Measurements from ENCODE around the gene ARHGAP26. TPM values are rescaled to one million over a fixed set of nuclear protein-coding genes. Genes with fewer than 3 reads are reported as not detected.

The ARHGAP26 gene
- total RNA-seq, 1 experiment from 2014 or later = 19.6 TPM

GRCh38 chr5:142901476-142902185 is 131.5 kb downstream of the ARHGAP26 start:
- DNase-seq (ENCODE audit: low spot score) = no peak

- no peak for DNase-seq (ENCODE audit: low spot score)
These were observed 132.2 kb downstream of the ARHGAP26 start for GRCh38 chr5:142902186-142902965.

GRCh38 chr5:142904416-142904815 is 134.2 kb downstream of the ARHGAP26 start:
- no peak for DNase-seq (ENCODE audit: low spot score)

GRCh38 chr5:142905348-142905747 is 135.2 kb downstream of the ARHGAP26 start:
- no peak for DNase-seq (ENCODE audit: low spot score)

GRCh38 chr5:142906863-142907671 is 136.9 kb downstream of the ARHGAP26 start:
- no peak for DNase-seq (ENCODE audit: low spot score)

- DNase-seq (ENCODE audit: low spot score) = no peak
These were observed 138.5 kb downstream of the ARHGAP26 start for GRCh38 chr5:142908659-142909058.

GRCh38 chr5:142910128-142910527 is 140.0 kb downstream of the ARHGAP26 start:
- no peak for DNase-seq (ENCODE audit: low spot score)

GRCh38 chr5:142911170-142911569 is 141.0 kb downstream of the ARHGAP26 start:
- no peak for DNase-seq (ENCODE audit: low spot score)

GRCh38 chr5:142911775-142912174 is 141.6 kb downstream of the ARHGAP26 start:
- DNase-seq (ENCODE audit: low spot score) = no peak

GRCh38 chr5:142913728-142914338 is 143.7 kb downstream of the ARHGAP26 start:
- peak; percentile 80 for DNase-seq (ENCODE audit: low spot score)

- no peak for DNase-seq (ENCODE audit: low spot score)
These were observed 144.9 kb downstream of the ARHGAP26 start for GRCh38 chr5:142915038-142915437.

GRCh38 chr5:142915813-142916424 is 145.7 kb downstream of the ARHGAP26 start:
- peak; percentile 77 for DNase-seq (ENCODE audit: low spot score)

GRCh38 chr5:142918959-142919635 is 148.9 kb downstream of the ARHGAP26 start:
- no peak for DNase-seq (ENCODE audit: low spot score)

GRCh38 chr5:142920849-142921612 is 150.9 kb downstream of the ARHGAP26 start:
- no peak for DNase-seq (ENCODE audit: low spot score)

- DNase-seq (ENCODE audit: low spot score) = peak; percentile 66
These were observed 152.2 kb downstream of the ARHGAP26 start for GRCh38 chr5:142922223-142922952.

- no peak for DNase-seq (ENCODE audit: low spot score)
These were observed 154.1 kb downstream of the ARHGAP26 start for GRCh38 chr5:142924135-142924883.

GRCh38 chr5:142925795-142926194 is 155.6 kb downstream of the ARHGAP26 start:
- DNase-seq (ENCODE audit: low spot score) = peak; percentile 37

- DNase-seq (ENCODE audit: low spot score) = no peak
These were observed 156.4 kb downstream of the ARHGAP26 start for GRCh38 chr5:142926549-142926948.
